ENCODE data around the gene FES.

The FES gene

DNA sequence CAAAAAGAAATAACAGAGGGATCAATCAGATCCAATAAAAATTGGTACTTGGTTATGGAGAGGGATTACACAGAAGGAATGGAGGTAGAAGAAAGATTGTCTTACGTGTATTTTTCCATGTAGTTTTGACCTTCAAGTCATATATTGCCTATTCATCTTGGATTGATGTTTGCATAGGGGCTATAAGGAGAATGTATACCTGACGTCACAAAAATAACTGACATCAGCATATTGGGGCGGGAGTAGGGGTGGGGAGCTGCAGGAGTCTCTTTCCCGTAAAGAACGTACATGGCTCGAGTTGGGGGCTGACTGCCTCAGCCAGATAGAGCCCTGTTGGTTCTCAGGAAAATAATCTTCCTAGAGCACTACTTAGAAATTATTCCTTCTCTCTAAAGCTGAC lies 21.8 kb upstream of the FES start:
- no peak for DNase-seq (ENCODE audit: extremely low read depth, low read depth)
- TF ChIP-seq, protein P1, sequence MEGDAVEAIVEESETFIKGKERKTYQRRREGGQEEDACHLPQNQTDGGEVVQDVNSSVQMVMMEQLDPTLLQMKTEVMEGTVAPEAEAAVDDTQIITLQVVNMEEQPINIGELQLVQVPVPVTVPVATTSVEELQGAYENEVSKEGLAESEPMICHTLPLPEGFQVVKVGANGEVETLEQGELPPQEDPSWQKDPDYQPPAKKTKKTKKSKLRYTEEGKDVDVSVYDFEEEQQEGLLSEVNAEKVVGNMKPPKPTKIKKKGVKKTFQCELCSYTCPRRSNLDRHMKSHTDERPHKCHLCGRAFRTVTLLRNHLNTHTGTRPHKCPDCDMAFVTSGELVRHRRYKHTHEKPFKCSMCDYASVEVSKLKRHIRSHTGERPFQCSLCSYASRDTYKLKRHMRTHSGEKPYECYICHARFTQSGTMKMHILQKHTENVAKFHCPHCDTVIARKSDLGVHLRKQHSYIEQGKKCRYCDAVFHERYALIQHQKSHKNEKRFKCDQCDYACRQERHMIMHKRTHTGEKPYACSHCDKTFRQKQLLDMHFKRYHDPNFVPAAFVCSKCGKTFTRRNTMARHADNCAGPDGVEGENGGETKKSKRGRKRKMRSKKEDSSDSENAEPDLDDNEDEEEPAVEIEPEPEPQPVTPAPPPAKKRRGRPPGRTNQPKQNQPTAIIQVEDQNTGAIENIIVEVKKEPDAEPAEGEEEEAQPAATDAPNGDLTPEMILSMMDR (IDR thresholded peaks at IDR 0.05; ENCODE audit: low read depth, low read length): no peak

DNA sequence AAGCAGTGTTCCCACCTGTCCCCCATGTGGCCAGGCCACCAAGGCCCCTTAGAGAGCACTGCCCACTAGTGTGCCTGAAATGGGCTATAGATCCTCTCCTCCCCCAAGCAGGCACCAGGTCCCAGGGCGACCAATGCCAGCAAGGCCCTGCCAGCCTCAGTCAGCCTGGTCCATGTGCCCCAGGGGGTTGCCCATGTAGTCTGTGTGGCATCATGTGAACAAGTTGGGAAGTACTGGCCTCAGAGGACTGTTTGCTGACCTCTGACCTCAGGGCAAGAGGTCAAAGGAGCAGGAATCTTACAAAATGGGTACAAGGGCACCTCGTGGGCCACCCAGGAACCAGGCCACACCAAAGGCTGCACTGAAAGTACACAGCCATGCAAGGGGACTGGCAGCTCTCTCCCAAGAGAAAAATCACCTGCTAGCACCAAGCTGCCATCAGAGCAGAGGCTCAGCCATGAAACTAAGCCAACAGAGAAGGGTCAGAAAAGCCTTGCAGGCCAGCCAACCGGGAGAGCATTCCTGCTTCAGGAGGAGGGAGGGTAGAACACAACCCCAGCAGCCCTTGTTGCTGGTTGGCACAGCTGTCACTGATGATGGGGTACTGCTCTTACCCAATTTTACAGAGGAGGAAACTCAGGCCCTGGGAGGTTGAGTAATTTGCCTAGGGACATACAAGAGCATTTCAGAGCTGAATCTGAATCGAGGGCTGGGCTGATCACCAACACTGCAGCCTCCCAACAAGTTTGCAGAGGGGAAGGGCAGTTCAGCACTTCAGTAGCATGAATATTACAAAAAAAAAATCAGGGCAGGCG lies 21.1 kb upstream of the FES start:
- TF ChIP-seq, protein P1 (IDR thresholded peaks at IDR 0.05; ENCODE audit: low read depth, low read length): no peak
- DNase-seq (ENCODE audit: extremely low read depth, low read depth): no peak

DNA sequence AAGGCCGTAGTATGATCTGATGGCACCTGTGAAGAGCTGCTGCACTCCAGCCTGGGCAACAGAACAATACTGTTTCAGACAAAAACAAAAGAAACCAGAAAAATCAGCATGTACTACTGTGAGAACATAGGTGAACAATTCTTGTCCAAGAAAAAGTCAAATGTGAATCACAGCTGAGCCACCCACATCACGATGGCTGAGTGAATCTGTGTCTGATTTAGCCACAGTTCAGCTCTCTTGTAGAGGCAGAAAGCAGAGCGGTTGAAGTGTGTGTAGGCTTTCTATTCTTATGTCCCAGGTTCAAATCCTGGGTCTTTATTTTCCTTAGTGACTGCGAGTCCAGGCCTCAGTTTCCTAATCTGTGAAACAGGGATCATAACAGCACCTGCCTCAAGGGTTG lies 20.3 kb upstream of the FES start:
- TF ChIP-seq, protein P1 (IDR thresholded peaks at IDR 0.05; ENCODE audit: low read depth, low read length): no peak
- no peak for DNase-seq (ENCODE audit: extremely low read depth, low read depth)

DNA sequence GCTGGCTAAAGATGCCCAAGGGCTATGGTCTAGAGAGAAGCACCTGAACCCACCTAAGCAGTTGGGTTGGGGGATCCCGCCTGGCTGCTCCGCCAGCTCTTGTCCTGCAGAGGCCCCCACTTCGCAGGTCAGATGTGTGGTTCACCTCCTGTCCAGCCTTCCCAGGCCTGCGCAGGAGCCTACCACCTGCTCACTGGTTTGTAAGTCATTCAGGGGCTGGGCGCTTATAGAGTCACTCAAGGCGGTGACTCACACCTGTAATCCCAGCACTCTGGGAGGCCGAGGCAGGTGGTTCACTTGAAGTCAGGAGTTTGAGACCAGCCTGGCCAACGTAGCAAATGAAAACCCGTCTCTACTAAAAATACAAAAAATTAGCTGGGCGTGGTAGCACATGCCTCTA lies 19.8 kb upstream of the FES start:
- no peak for DNase-seq (ENCODE audit: extremely low read depth, low read depth)
- TF ChIP-seq, protein P1 (IDR thresholded peaks at IDR 0.05; ENCODE audit: low read depth, low read length): no peak

DNA sequence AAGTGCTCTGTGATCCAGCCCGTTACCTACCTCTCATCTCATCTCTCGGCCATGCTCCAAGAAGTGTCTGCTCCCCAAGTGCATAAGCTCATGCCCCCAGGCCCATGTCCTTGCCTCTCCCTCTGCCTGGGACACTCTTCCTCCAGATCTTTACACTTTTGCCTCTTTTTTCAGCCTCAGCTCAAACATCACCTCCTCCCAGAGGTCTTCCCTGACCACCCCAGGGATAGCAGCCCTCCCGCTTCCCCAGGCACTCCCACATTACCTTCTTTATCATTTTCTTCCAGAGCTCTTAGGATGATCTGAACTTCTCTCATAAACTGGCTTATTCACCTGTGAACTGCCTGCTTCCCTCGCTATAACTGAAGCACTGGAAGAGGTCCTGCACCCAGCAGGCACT lies 18.6 kb upstream of the FES start:
- TF ChIP-seq, protein P1 (IDR thresholded peaks at IDR 0.05; ENCODE audit: low read depth, low read length): no peak
- DNase-seq (ENCODE audit: extremely low read depth, low read depth): no peak

DNA sequence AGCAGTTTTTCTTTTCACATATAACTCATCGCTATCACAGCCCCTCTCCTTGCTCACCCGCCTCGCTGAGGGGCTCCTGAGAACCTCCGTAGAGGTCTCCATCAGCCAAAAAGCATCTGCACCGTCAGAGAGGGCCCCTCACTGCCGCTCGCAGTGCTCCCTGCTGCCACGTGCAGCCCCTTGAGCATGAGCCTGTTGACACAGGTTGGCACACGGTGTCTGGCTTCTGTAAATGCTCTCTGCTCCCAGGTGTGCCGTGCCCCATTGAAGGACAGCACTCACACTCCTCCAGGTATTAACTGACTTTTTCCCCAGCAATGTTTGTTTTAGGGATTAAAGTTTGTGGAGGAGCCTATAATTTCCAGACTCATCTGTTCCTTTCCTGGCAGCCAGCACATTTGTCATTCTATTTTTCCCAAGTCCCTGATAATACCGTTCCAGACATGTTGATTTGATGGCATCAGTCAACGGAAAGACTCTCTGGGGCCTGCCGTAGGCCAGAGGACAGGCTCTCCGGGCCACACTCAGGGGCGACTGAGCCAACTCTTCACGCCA lies 18.1 kb upstream of the FES start:
- TF ChIP-seq, protein P1 (IDR thresholded peaks at IDR 0.05; ENCODE audit: low read depth, low read length): no peak
- DNase-seq (ENCODE audit: extremely low read depth, low read depth): no peak

DNA sequence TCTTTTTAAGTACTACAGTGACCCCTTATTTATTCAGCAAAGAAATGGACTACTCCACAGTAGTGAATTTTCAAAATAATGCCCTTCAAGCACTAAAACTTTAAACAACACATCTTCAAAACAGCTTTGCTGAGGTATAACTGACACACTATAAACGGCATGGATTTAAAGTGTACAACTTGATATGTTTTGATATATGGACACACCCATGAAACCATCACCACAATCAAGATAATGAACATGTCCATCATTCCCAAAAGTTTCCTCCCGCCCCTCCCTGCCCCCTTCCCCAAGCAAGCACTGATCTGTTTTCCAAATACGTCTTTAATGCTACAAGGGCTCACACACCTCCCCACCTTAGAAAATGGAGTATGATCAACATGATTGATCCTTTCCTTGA lies 17.5 kb upstream of the FES start:
- no peak for DNase-seq (ENCODE audit: extremely low read depth, low read depth)
- TF ChIP-seq, protein P1 (IDR thresholded peaks at IDR 0.05; ENCODE audit: low read depth, low read length): no peak
